Neural progenitor cell (in vitro differentiated cells): ENCODE data around the gene HBZ.
"Not testable (repeated sequence)": the region's sequence is repeated elsewhere in the genome, so short reads cannot be mapped to it uniquely, and the experiment has no call there.

Experiments
- EZH2 ChIP-seq: fragments of 200-600 bp; sonication (generic); IDR thresholded peaks from 2 replicates; pipeline ENCODE4 v1.6.1; 2017; ENCODE audit warnings: antibody characterized with exemption, mild to moderate bottlenecking, moderate library complexity
- TF ChIP-seq, protein P1 (sequence below): fragments of 200-600 bp; sonication (generic); IDR thresholded peaks from 2 replicates; pipeline ENCODE4 v1.5.1; 2017; ENCODE audit warnings: antibody characterized with exemption, mild to moderate bottlenecking

DNA sequence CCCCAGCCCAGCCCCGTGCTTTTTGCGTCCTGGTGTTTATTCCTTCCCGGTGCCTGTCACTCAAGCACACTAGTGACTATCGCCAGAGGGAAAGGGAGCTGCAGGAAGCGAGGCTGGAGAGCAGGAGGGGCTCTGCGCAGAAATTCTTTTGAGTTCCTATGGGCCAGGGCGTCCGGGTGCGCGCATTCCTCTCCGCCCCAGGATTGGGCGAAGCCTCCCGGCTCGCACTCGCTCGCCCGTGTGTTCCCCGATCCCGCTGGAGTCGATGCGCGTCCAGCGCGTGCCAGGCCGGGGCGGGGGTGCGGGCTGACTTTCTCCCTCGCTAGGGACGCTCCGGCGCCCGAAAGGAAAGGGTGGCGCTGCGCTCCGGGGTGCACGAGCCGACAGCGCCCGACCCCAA, 23.6 kb downstream of the HBZ start:
- TF ChIP-seq, protein P1, sequence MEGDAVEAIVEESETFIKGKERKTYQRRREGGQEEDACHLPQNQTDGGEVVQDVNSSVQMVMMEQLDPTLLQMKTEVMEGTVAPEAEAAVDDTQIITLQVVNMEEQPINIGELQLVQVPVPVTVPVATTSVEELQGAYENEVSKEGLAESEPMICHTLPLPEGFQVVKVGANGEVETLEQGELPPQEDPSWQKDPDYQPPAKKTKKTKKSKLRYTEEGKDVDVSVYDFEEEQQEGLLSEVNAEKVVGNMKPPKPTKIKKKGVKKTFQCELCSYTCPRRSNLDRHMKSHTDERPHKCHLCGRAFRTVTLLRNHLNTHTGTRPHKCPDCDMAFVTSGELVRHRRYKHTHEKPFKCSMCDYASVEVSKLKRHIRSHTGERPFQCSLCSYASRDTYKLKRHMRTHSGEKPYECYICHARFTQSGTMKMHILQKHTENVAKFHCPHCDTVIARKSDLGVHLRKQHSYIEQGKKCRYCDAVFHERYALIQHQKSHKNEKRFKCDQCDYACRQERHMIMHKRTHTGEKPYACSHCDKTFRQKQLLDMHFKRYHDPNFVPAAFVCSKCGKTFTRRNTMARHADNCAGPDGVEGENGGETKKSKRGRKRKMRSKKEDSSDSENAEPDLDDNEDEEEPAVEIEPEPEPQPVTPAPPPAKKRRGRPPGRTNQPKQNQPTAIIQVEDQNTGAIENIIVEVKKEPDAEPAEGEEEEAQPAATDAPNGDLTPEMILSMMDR, result not testable (repeated sequence)
- TF ChIP-seq EZH2, result peak; percentile 10
